Gastroesophageal sphincter (tissue), 4 donors: ENCODE data around the gene EHMT2. TPM values are rescaled to one million over a fixed set of nuclear protein-coding genes. Genes with fewer than 3 reads are reported as not detected.
"Not testable (repeated sequence)": the region's sequence is repeated elsewhere in the genome, so short reads cannot be mapped to it uniquely, and the experiment has no call there.

Experiments
- ATAC-seq: fragments of 150-250 bp; one replicate; pipeline ENCODE4 v1.9.1; 2016; ENCODE audit warnings: mild to moderate bottlenecking, moderate library complexity
- H3K27ac ChIP-seq, 4 donors: fragments of 200-600 bp; sonication (generic) in 3 of 4; 1 replicate in 3 of 4; 2 replicates in 1 of 4; pipeline ENCODE4 v1.5.1; 2016 to 2019
- H3K27me3 ChIP-seq: fragments of 200-600 bp; sonication (generic); one replicate; pipeline ENCODE4 v1.5.1; 2019
- H3K36me3 ChIP-seq, 2 donors: fragments of 200-600 bp; sonication (generic); one replicate each; pipeline ENCODE4 v1.5.1; 2019; ENCODE audit warnings: control low read depth in 1 of 2
- H3K4me1 ChIP-seq, 3 donors: fragments of 200-600 bp; sonication (generic); 1 replicate in 2 of 3; 2 replicates in 1 of 3; pipeline ENCODE4 v1.5.1; 2016 to 2019; ENCODE audit warnings: control low read depth in 2 of 3
- H3K4me3 ChIP-seq, 2 donors: fragments of 200-600 bp; sonication (generic); one replicate each; pipeline ENCODE4 v1.5.1; 2019; ENCODE audit warnings: mild to moderate bottlenecking in 1 of 2, moderate library complexity in 1 of 2
- H3K9me3 ChIP-seq, 3 donors: fragments of 200-600 bp; sonication (generic); one replicate each; pipeline ENCODE4 v1.5.1; 2017 to 2019; ENCODE audit warnings: control low read depth in 2 of 3
- EP300 ChIP-seq: sonication (generic); formaldehyde crosslinking; IDR thresholded peaks from one replicate; pipeline ENCODE4 v1.6.1; 2017; ENCODE audit warnings: antibody characterized with exemption, mild to moderate bottlenecking
- POLR2A ChIP-seq, 2 donors: fragments of 450-650 bp; IDR thresholded peaks; one replicate each; pipeline ENCODE4 v1.6.1; 2017; ENCODE audit warnings: antibody characterized with exemption in 2 of 2, mild to moderate bottlenecking in 2 of 2, moderate library complexity in 1 of 2
- POLR2AphosphoS5 ChIP-seq: sonication (generic); formaldehyde crosslinking; IDR thresholded peaks from one replicate; pipeline ENCODE4 v1.6.1; 2017; ENCODE audit warnings: antibody characterized with exemption
- WGBS, 2 donors: methylation state at CpG; one replicate each; pipeline ENCODE4 v1.1.5; 2018; ENCODE audit warnings: low coverage in 1 of 2; 5-methylcytosine and 5-hydroxymethylcytosine counted together
- total RNA-seq, 4 donors: library from RNA; depleted of rRNA; stranded (reverse); fragments of >200 nt; gene quantifications; one replicate each; pipeline ENCODE4 v1.1.0, GENCODE V29; 2016
- TF ChIP-seq, protein P1 (sequence below), 4 experiments: fragments of 200-600 bp in 2 of 4; fragments of 450-650 bp in 2 of 4; sonication (generic) in 1 of 4; IDR thresholded peaks; one replicate each; pipeline ENCODE4 v1.5.1; 2017 to 2019; ENCODE audit warnings: antibody characterized with exemption in 4 of 4, mild to moderate bottlenecking in 2 of 4, moderate library complexity in 2 of 4

EHMT2 gene
- total RNA-seq, 4 donors from 2014 or later = 29.5 to 43.4 (median 35.5) TPM

DNA sequence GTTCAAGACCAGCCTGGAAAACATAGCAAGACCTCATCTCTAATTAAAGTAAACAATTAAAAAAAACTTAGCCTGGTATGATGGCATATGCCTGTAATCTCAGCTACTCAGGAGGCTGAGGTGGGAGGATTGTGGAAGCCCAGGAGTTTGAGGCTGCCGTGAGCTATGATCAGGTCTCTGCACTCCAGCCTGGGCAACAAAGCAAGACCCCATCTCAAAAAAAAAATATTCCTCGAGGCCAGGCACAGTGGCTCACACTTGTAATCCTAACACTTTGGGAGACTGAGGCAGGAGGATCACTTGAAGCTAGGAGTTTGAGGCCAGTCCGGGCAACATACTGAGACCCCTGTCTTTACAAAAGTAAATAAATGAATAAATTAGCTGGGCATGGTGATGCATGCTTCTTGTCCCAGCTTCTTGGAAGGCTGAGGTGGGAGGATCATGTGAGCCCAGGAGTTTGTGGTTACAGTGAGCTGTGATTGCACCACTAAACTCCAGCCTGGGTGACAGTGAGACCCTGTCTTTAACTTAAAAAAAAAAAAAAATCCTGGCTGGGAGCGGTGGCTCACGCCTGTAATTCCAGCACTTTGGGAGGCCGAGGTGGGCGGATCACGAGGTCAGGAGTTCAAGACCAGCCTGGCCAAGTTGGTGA, 20.7 kb upstream of the EHMT2 start:
- H3K27me3 ChIP-seq = no peaks in the 10 kb centered on the region
- WGBS, 2 donors = 59 to 77% methylated on average over 4 to 8 of the region's 8 CpGs
- TF ChIP-seq POLR2A (IDR thresholded peaks at IDR 0.05) (no peak), POLR2AphosphoS5 (no peak), EP300 (no peak)
- TF ChIP-seq, protein P1, sequence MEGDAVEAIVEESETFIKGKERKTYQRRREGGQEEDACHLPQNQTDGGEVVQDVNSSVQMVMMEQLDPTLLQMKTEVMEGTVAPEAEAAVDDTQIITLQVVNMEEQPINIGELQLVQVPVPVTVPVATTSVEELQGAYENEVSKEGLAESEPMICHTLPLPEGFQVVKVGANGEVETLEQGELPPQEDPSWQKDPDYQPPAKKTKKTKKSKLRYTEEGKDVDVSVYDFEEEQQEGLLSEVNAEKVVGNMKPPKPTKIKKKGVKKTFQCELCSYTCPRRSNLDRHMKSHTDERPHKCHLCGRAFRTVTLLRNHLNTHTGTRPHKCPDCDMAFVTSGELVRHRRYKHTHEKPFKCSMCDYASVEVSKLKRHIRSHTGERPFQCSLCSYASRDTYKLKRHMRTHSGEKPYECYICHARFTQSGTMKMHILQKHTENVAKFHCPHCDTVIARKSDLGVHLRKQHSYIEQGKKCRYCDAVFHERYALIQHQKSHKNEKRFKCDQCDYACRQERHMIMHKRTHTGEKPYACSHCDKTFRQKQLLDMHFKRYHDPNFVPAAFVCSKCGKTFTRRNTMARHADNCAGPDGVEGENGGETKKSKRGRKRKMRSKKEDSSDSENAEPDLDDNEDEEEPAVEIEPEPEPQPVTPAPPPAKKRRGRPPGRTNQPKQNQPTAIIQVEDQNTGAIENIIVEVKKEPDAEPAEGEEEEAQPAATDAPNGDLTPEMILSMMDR (IDR thresholded peaks at IDR 0.05) = no peak
- H3K36me3 ChIP-seq = no peaks in the 10 kb centered on the region
- no peaks in the 10 kb centered on the region for H3K4me1 ChIP-seq
- H3K27ac ChIP-seq = no peak overlapping the region
- no peak for ATAC-seq
- H3K4me3 ChIP-seq = no peak overlapping the region
- H3K9me3 ChIP-seq = no peaks in the 10 kb centered on the region

DNA sequence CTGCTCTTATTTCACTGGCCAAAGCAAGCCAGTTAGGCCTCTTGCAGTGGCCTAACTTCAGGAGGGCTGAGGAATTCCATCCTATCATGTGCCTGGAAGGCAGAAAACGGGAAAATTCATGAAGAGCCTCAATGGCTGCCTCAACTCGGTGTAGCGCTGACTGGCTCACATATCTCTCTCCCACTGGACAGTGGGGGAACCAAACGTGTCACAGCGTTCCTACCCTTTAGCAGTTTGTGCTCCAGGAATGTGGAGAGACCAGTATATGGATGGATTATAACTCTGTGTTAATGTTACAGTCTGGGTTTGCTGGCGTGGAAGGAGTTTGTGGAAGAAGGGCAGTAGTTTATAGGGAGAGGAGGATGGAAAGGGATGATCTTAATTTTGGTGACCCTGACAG, 18.3 kb upstream of the EHMT2 start:
- Histone ChIP-seq H3K27me3 (no peaks in the 10 kb centered on the region), H3K4me1 (no peaks in the 10 kb centered on the region), H3K9me3 (no peaks in the 10 kb centered on the region), H3K36me3 (no peaks in the 10 kb centered on the region), H3K27ac (no peak overlapping the region), H3K4me3 (no peak overlapping the region)
- ATAC-seq = no peak
- WGBS, 2 donors = 84 to 100% methylated on average over 1 to 4 of the region's 6 CpGs
- TF ChIP-seq POLR2AphosphoS5 (no peak), POLR2A (IDR thresholded peaks at IDR 0.05) (no peak), EP300 (no peak)
- TF ChIP-seq, protein P1 (IDR thresholded peaks at IDR 0.05) = no peak

DNA sequence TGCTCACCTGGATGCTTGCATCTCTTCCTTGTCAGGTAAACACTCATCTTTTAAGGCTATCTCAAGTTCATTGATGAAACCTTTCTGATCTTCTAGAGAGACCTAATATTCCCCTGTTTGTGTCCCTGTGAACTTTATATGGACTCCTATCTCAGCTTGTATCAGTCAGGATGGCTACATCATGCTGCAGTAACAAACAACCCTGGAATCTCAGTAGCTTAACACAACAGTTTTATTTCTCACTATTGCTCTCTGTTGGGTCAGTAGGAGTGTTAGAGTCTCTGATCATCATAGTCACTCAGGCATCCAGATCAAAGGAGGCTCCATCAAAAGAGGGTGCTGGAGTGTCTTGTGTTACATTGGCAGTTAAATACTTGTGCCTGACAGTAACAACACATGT, 17.9 kb upstream of the EHMT2 start:
- no peaks in the 10 kb centered on the region for H3K4me1 ChIP-seq
- H3K27me3 ChIP-seq = no peaks in the 10 kb centered on the region
- H3K36me3 ChIP-seq = no peaks in the 10 kb centered on the region
- TF ChIP-seq POLR2A (IDR thresholded peaks at IDR 0.05) (no peak), EP300 (no peak), POLR2AphosphoS5 (no peak)
- TF ChIP-seq, protein P1 (IDR thresholded peaks at IDR 0.05) = no peak
- H3K4me3 ChIP-seq = no peak overlapping the region
- ATAC-seq = no peak
- no peaks in the 10 kb centered on the region for H3K9me3 ChIP-seq
- no peak overlapping the region for H3K27ac ChIP-seq

DNA sequence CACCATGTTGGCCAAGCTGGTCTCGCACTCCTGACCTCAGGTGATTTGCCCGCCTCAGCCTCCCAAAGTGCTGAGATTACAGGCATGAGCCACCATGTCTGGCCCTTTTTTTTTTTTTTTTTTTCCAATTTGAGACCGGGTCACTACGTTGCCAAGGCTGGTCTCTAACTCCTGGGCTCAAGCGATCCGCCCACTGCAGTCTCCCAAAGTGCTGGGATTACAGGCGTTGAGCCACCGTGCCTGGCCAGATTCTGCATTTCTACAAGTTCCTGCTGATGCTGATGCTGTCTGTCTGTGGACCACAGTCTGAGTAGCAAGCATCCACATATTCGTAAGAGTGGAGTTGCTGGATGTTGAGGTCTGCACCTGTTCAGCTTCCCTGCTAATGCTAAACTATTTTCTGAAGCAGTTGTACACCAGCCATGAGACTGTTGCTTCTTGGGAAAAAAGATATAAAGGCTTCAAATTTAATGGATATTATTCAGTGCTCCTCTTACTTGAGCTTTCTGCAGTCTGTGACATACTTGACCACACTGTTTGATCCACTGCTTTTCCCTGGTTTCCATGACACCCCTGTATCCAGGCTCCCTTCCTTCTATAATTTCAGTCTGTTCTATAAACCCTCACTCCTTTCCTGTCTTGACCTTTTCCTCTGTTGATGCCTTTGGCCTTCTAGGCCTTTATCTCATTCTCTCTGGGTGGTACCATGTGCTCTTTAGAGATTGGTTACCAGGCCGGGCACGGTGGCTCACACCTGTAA, 14.5 kb upstream of the EHMT2 start:
- H3K36me3 ChIP-seq = no peaks in the 10 kb centered on the region

DNA sequence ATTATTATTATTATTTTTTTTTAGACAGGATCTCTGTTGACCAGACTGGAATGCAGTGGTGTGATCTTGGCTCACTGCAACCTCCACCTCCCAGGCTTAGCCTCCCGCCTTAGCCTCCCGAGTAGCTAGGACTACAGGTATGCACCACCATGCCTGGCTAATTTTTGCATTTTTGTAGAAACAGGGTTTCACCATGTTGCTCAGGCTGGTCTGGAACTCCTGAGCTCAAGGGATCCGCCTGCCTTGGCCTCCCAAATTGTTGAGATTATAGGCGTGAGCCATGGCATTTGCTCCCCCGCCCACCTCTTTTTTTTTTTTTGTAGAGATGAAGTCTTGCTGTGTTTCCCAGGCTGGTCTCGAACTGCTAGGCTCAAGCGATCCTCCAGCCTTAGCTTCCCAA, 11.8 kb upstream of the EHMT2 start:
- H3K4me1 ChIP-seq, H3K27me3 ChIP-seq, ATAC-seq, H3K27ac ChIP-seq, H3K9me3 ChIP-seq, H3K4me3 ChIP-seq, H3K36me3 ChIP-seq: not testable (repeated sequence)
- 70 to 83% methylated on average over 3 to 6 of the region's 7 CpGs for WGBS, 2 donors

More for the DNA sequence above, 14.5 kb upstream of the EHMT2 start:
- no peak overlapping the region for H3K4me3 ChIP-seq
- ATAC-seq = no peak
- H3K9me3 ChIP-seq = no peaks in the 10 kb centered on the region
- H3K27me3 ChIP-seq = no peaks in the 10 kb centered on the region
- TF ChIP-seq POLR2A (IDR thresholded peaks at IDR 0.05) = no peak
- TF ChIP-seq EP300 = no peak
- TF ChIP-seq POLR2AphosphoS5 = no peak
- TF ChIP-seq, protein P1 (IDR thresholded peaks at IDR 0.05) = no peak
- H3K27ac ChIP-seq = no peak overlapping the region
- 62 to 69% methylated on average over 5 to 10 of the region's 11 CpGs for WGBS, 2 donors
- H3K4me1 ChIP-seq = no peaks in the 10 kb centered on the region
